Measurements from ENCODE around the gene IL21R.

The IL21R gene

DNA sequence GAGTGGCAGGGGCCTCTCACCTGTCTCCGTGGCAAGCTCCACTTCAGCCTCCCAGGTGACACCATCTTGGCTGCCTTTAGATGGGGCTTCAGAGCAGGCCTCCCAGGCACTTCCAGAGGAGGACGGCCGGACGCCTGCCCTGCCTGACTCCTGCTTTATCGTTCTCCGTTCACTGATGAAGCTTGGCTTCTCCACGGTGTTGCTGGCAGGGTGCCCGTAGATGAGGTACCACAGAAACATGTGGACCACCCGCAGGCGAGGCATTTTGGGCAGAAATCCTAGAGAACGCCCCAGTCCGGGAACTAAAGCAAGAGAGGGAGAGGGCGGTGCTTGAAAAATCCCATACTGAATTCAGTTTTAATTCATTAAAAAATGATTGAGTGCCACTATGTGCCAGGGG is 93.2 kb downstream of the IL21R start:
- Histone ChIP-seq H3K9me3 (ENCODE audit: control insufficient read depth, insufficient read depth, low read length) (no peaks in the 10 kb centered on the region), H3K27me3 (ENCODE audit: control insufficient read depth, insufficient read depth, low read length) (no peaks in the 10 kb centered on the region), H3K9ac (ENCODE audit: low read depth, low read length) (no peak overlapping the region), H3K36me3 (ENCODE audit: control insufficient read depth, insufficient read depth, low read length) (peaks cover 72% of the 10 kb centered on the region), H3K4me3 (ENCODE audit: low read depth, low read length) (no peak overlapping the region), H3K4me1 (ENCODE audit: control insufficient read depth, insufficient read depth, low read length) (no peaks in the 10 kb centered on the region)

DNA sequence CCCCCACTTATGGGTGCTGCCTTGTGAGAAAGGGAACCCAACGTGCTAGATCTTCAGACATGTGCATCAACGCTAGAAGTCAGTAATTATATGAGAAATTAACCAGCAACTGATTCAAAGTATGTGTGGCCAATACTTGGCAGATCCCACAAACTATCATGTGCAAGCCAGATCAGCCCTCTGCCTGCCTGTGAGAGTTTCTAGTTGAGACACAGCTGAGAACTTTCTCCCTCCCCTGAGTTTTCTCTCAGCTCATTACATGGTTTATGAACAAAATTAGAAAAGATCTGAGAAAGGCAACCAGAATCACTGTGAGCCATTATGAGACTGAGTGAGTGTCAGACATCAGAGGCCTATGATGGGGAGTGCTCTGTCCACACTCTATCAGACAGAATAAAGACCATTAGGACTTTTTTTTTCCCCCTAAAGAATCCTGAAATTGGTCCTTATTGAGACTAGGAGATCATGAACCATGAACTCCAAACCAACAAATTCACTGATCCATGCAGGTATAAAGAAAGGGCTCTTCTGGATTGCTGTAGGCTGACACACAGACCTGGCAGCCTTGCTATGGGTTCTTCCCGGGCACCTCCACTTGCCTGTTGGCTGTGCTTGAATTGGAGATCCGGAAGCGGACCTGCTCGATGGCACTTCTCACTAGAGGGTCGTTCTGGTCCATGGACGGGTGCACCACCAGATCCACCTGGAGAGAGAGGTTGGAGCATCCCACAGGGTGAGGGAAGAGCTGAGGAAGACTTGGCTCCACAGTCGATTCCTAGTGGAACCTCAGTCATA is 96.3 kb downstream of the IL21R start:
- H3K9me3 ChIP-seq (ENCODE audit: control insufficient read depth, insufficient read depth, low read length), result no peaks in the 10 kb centered on the region
- H3K4me1 ChIP-seq (ENCODE audit: control insufficient read depth, insufficient read depth, low read length), result no peaks in the 10 kb centered on the region
- no peak overlapping the region for H3K4me3 ChIP-seq (ENCODE audit: low read depth, low read length)
- no peaks in the 10 kb centered on the region for H3K27me3 ChIP-seq (ENCODE audit: control insufficient read depth, insufficient read depth, low read length)
- no peak overlapping the region for H3K9ac ChIP-seq (ENCODE audit: low read depth, low read length)
- peaks cover 72% of the 10 kb centered on the region for H3K36me3 ChIP-seq (ENCODE audit: control insufficient read depth, insufficient read depth, low read length)

DNA sequence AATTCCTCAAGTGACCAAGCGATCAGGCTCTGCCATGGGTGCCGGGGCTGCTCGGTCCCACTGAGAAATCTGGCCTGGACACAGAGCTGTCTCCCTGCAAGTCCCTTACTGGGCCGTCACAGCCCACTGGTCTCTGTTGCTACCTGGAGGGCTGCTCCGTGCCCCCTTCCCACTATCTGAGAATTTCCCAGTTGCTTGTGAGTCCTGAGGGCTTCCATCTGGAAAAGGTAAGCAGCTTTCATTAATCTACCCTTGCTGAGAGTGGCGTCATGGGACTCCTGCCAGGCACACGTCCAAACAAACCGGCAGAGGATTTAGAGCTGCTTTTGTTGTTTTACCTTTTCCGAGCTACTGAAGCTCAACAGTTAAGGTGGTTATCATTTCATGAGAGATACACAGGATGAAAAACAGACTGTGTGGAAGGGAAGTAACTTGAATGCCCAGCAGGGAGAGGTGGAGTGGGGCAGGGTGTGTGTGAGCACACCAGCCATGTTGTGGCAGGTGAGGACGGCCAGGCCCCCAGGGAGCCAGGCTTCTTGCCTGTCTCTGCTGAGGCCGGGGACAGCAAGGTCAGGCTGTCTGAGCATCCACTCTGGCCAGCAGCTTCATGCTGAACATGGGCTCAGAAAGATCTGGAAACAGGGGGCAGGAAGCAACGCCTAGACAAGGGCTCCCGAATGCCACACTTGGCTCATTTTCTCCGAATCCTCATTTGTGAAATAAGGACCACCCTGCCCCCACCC is 97.1 kb downstream of the IL21R start:
- Histone ChIP-seq H3K9me3 (ENCODE audit: control insufficient read depth, insufficient read depth, low read length) (no peaks in the 10 kb centered on the region), H3K9ac (ENCODE audit: low read depth, low read length) (no peak overlapping the region), H3K36me3 (ENCODE audit: control insufficient read depth, insufficient read depth, low read length) (peaks cover 80% of the 10 kb centered on the region), H3K27me3 (ENCODE audit: control insufficient read depth, insufficient read depth, low read length) (no peaks in the 10 kb centered on the region), H3K4me1 (ENCODE audit: control insufficient read depth, insufficient read depth, low read length) (no peaks in the 10 kb centered on the region), H3K4me3 (ENCODE audit: low read depth, low read length) (no peak overlapping the region)

DNA sequence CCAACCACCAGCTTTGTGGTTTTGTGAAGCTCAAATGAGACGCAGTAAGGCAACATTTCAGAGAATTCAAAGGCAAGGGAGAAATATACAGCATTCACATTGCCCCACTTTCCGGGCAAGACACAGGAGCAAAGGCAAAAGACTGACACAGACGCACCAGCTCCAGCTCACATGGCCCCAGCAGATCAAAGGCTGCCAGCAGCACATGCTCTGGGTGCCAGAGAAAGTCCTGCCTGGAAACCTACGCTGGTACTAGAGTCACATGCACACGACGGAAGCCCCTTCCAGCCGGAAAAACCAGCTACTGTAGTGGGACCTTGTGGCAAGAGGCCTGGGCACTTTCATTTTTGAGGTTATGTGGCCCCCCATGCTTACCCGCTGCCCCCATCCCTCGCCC is 97.7 kb downstream of the IL21R start:
- H3K36me3 ChIP-seq (ENCODE audit: control insufficient read depth, insufficient read depth, low read length), result peaks cover 83% of the 10 kb centered on the region
- no peak overlapping the region for H3K9ac ChIP-seq (ENCODE audit: low read depth, low read length)
- no peaks in the 10 kb centered on the region for H3K9me3 ChIP-seq (ENCODE audit: control insufficient read depth, insufficient read depth, low read length)
- H3K4me3 ChIP-seq (ENCODE audit: low read depth, low read length), result no peak overlapping the region
- no peaks in the 10 kb centered on the region for H3K27me3 ChIP-seq (ENCODE audit: control insufficient read depth, insufficient read depth, low read length)
- no peaks in the 10 kb centered on the region for H3K4me1 ChIP-seq (ENCODE audit: control insufficient read depth, insufficient read depth, low read length)

DNA sequence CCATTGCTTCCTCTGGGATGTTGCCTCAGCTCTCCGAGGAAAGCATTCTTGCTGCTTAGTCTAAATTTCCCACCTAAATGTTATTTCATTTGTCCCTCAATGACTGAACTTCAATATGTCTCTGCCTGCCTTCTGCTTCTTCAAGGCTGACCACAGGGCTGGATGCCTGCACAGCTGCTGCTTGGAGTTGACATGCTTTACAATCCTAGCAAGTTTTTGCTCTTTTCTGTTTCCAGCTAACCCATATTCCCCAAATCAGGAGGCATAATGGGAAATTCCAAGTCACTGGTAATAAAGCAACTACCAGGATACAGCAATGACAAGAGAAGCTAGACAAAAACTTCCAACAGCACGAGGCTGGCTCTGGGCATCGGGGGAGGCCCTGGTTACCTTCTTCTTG is 98.8 kb downstream of the IL21R start:
- Histone ChIP-seq H3K36me3 (ENCODE audit: control insufficient read depth, insufficient read depth, low read length) (peaks cover 83% of the 10 kb centered on the region), H3K4me1 (ENCODE audit: control insufficient read depth, insufficient read depth, low read length) (no peaks in the 10 kb centered on the region), H3K9me3 (ENCODE audit: control insufficient read depth, insufficient read depth, low read length) (no peaks in the 10 kb centered on the region)

More for the DNA sequence above, 98.8 kb downstream of the IL21R start:
- Histone ChIP-seq H3K27me3 (ENCODE audit: control insufficient read depth, insufficient read depth, low read length) (no peaks in the 10 kb centered on the region), H3K9ac (ENCODE audit: low read depth, low read length) (no peak overlapping the region), H3K4me3 (ENCODE audit: low read depth, low read length) (no peak overlapping the region)
